ENCODE measurements around the gene H1-8.
"Not testable (repeated sequence)": the region's sequence is repeated elsewhere in the genome, so short reads cannot be mapped to it uniquely, and the experiment has no call there.

The H1-8 gene

GRCh38 chr3:129515108-129515820 is 27.7 kb upstream of the H1-8 start:
- not testable (repeated sequence) for DNase-seq

DNA sequence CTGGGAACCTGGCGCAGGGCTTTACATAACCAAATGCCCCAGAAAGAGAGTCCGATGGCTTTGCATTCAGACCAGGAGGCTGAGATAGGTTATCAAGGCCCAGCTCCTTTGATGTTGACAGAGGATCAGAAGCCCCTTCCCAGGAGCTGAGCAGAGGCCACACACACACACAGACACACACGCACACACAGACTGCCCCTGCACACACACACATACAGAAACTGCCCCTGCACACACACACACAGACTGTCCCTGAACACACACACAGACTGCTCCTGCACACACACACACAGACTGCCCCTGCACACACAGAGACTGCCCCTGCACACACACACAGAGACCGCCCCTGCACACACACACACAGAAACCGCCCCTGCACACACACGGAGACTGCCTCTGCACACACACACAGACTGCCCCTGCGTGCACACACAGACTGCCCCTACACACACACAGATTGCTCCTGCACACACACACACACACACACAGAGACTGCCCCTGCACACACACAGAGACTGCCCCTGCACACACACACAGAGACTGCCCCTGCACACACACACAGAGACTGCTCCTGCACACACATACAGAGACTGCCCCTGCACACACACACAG is 27.0 kb upstream of the H1-8 start:
- DNase-seq: not testable (repeated sequence)

- DNase-seq: no peak
Observed at GRCh38 chr3:129517516-129517915, 25.5 kb upstream of the H1-8 start.

GRCh38 chr3:129518038-129518561 is 24.9 kb upstream of the H1-8 start:
- DNase-seq: no peak

DNA sequence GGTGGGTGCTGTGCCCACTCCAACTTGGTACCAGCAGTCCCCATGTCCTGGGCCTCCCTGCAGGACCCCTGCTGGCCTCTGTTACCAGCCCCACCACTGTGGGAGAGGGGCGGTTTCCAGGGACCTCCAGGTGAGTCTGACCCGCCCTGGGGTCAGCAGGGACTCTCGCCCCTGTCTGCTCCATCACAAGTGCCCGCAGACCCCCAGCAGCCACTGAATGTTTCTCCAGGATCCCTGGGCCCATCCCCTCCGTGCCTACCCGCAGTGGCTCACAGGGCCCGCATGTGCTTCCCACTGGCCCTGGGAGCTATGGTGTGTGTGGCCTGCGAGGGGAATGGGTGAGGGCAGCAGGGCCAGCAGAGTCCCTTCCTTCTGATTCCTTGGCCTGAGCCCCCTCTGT is 24.4 kb upstream of the H1-8 start:
- DNase-seq: no peak

- no peak for DNase-seq
Observed at GRCh38 chr3:129519449-129519848, 23.5 kb upstream of the H1-8 start.

- no peak for DNase-seq
Observed at GRCh38 chr3:129519896-129520715, 22.9 kb upstream of the H1-8 start.

- no peak for DNase-seq
Observed at GRCh38 chr3:129520960-129521359, 22.0 kb upstream of the H1-8 start.

GRCh38 chr3:129521611-129522010 is 21.4 kb upstream of the H1-8 start:
- DNase-seq: no peak

GRCh38 chr3:129522953-129523352 is 20.0 kb upstream of the H1-8 start:
- DNase-seq: no peak

DNA sequence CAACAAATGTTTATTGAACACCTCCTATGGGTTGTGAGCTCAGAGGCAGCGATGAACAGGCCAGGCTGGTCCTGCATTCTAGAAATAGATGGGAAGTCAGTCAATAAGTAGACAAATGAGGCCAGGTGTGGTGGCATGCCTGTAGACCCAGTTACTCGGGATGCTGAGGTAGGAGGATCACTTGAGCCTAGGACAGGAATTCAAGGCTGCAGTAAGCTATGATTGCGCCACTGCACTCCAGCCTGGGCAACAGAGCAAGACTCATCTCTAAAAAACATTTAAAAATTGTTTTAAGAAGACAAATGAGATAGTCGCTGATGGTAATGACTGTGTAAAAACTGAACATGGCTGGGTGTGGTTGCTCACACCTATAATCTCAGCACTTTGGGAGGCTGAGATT is 18.9 kb upstream of the H1-8 start:
- no peak for DNase-seq

GRCh38 chr3:129525341-129525968 is 17.5 kb upstream of the H1-8 start:
- no peak for DNase-seq

DNA sequence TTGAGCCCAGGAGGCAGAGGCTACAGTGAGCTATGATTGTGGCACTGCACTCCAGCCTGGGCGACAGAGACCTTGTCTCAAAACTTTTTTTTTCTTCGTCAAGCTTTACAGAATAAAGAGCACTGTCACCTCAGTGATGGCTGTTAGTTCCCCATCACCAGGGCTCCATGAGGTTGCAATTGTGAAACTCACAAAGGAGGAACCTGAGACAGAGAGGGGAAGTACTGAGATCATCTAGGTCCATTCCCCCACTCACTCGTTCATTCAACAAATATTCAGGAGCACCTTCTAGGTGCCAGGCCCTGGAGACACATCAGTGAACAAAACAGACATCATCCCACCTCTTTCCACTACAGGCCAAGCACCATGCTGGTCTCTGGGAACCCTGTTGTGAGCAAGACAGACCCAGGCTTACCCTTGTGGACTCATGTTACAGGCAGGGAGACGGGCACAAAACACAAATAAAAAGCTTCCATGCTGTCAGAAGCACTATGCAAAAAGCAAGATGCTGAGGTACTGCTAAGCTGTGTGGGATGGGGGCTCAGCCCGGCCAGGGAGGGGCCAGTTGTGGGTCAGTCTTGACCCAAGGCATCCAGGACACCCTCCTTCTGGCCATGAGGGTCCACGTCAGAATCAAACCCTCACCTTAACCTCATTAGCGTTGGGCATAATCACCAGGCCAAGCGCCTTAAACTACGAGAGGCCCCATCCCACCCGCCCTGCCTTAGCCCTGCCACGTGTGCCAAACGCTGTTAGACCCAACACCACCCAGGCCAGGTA is 16.7 kb upstream of the H1-8 start:
- DNase-seq: no peak

DNA sequence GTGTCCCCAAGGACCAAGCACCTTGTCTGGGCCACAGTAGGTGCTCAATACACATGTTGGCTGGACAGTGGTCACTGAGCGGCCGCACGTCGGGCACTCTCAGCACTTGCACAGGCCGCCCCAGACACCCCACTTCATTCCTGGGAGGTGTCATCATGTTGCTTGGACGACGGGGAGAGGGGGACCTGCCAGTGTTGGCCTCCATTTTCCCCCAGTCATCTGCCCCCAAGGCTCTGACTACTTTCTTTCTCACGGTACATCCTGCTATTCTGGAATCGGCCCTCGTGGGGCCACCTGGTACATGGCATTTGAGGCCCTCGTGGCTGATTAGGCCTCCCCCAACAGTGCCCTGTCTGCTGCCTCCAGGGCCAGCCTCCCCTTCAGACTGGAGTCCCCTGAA is 15.7 kb upstream of the H1-8 start:
- no peak for DNase-seq

GRCh38 chr3:129528589-129529100 is 14.3 kb upstream of the H1-8 start, which contains the start of gene RHO:
RHO (plus strand) TSS chr3:129528639; CDS start chr3:129528734, 95 bp downstream.
- no peak for DNase-seq

- DNase-seq: no peak
Observed at GRCh38 chr3:129529436-129530210, 13.4 kb upstream of the H1-8 start.

DNA sequence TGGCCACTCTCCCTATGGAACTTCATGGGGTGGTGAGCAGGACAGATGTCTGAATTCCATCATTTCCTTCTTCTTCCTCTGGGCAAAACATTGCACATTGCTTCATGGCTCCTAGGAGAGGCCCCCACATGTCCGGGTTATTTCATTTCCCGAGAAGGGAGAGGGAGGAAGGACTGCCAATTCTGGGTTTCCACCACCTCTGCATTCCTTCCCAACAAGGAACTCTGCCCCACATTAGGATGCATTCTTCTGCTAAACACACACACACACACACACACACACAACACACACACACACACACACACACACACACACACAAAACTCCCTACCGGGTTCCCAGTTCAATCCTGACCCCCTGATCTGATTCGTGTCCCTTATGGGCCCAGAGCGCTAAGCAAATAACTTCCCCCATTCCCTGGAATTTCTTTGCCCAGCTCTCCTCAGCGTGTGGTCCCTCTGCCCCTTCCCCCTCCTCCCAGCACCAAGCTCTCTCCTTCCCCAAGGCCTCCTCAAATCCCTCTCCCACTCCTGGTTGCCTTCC is 12.7 kb upstream of the H1-8 start:
- DNase-seq: no peak

GRCh38 chr3:129530821-129531220 is 12.2 kb upstream of the H1-8 start:
- DNase-seq: no peak

DNA sequence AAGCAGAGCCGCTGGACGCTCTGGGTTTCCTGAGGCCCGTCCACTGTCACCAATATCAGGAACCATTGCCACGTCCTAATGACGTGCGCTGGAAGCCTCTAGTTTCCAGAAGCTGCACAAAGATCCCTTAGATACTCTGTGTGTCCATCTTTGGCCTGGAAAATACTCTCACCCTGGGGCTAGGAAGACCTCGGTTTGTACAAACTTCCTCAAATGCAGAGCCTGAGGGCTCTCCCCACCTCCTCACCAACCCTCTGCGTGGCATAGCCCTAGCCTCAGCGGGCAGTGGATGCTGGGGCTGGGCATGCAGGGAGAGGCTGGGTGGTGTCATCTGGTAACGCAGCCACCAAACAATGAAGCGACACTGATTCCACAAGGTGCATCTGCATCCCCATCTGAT is 11.3 kb upstream of the H1-8 start:
- DNase-seq: no peak

DNA sequence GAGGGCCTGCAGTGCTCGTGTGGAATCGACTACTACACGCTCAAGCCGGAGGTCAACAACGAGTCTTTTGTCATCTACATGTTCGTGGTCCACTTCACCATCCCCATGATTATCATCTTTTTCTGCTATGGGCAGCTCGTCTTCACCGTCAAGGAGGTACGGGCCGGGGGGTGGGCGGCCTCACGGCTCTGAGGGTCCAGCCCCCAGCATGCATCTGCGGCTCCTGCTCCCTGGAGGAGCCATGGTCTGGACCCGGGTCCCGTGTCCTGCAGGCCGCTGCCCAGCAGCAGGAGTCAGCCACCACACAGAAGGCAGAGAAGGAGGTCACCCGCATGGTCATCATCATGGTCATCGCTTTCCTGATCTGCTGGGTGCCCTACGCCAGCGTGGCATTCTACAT is 10.7 kb upstream of the H1-8 start:
- DNase-seq: no peak

GRCh38 chr3:129533406-129533805 is 9.6 kb upstream of the H1-8 start:
- no peak for DNase-seq
